Type B pancreatic cell (in vitro differentiated cells): ENCODE measurements around the gene PIK3R6. TPM values are rescaled to one million over a fixed set of nuclear protein-coding genes. Genes with fewer than 3 reads are reported as not detected.
A peak's percentile ranks its signal among the peaks of the same experiment; 100 is the strongest.
"Not testable (repeated sequence)": the region's sequence is repeated elsewhere in the genome, so short reads cannot be mapped to it uniquely, and the experiment has no call there.

ENCODE experiments used
- DNase-seq: peaks from one replicate; pipeline ENCODE4 v3.0.0; 2021; ENCODE audit warnings: mixed read lengths; ENCODE audit not compliant: unreplicated experiment; ENCODE audit errors: extremely low spot score
- H3K27ac Mint-ChIP-seq: 2 replicates; pipeline ENCODE4 v1.8.0; 2021; ENCODE audit warnings: mild to moderate bottlenecking, mixed read lengths
- H3K27me3 Mint-ChIP-seq: 2 replicates; pipeline ENCODE4 v1.8.0; 2021; ENCODE audit warnings: mixed read lengths
- H3K36me3 Mint-ChIP-seq: 2 replicates; pipeline ENCODE4 v1.8.0; 2021; ENCODE audit warnings: mixed read lengths
- H3K4me1 Mint-ChIP-seq: one replicate; pipeline ENCODE4 v1.8.0; 2021; ENCODE audit warnings: mixed read lengths; ENCODE audit not compliant: unreplicated experiment
- H3K4me3 Mint-ChIP-seq: 2 replicates; pipeline ENCODE4 v1.8.0; 2021; ENCODE audit warnings: mild to moderate bottlenecking, mixed read lengths
- H3K9me3 Mint-ChIP-seq: 2 replicates; pipeline ENCODE4 v1.8.0; 2021; ENCODE audit warnings: mixed read lengths
- CTCF ChIP-seq: fragments of 200-600 bp; sonication (generic); conservative IDR thresholded peaks from 2 replicates; pipeline ENCODE4 v1.5.0; 2021; ENCODE audit warnings: antibody characterized with exemption, mild to moderate bottlenecking
- total RNA-seq: library from RNA; stranded (reverse); gene quantifications from 2 replicates; pipeline ENCODE4 v1.2.1, GENCODE V29; 2021; ENCODE audit warnings: low replicate concordance

PIK3R6 gene
- total RNA-seq, 1 donor from 2014 or later, result not detected

DNA sequence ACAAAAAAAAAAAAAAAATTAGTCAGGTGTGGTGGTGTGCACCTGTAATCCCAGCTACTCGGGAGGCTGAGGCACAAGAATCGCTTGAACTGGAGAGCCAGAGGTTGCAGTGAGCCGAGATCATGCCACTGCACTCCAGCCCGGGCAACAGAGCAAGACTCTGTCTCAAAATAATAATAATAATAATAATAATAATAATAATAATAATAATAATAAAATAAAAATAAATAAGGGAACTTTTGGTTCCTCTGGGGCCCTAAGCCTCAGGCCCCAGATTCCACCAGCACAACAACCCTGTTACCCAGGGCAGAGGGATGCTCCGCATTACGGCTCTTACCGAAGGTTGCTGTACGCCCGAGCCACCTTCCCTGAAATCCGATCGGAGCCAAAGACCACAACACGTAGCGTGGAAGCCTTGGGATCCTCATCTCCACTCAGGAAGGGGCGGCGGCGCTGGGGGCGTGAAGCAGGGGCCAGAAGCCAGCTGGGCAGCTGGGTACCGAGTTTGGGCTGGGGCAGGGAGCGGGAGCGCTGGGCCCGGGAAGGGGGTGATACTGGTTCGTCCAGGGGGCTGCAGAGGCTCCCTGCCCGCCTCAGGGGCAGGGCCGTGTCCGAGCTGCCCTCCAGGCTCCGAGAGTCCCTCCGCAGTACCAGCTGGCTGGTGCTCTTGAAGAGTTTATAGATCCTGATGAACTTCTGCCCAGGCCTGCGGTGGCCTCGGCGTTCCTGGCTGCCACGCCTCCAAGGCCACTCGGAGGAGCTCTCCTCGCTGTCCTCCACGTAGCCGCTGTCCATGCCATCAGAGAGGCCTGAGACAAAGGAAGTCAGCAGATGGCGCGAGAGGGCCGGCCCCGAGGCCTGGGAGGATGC, 20.6 kb upstream of the PIK3R6 start:
- no peak for DNase-seq
- no peaks in the 10 kb centered on the region for H3K9me3 Mint-ChIP-seq
- no peak overlapping the region for H3K4me3 Mint-ChIP-seq
- peak; percentile 50 for TF ChIP-seq CTCF
- no peak overlapping the region for H3K27ac Mint-ChIP-seq
- peaks cover 3% of the 10 kb centered on the region for H3K27me3 Mint-ChIP-seq
- H3K36me3 Mint-ChIP-seq, result no peaks in the 10 kb centered on the region
- H3K4me1 Mint-ChIP-seq, result no peaks in the 10 kb centered on the region

- no peak for TF ChIP-seq CTCF
- H3K4me1 Mint-ChIP-seq, result no peaks in the 10 kb centered on the region
- no peak overlapping the region for H3K27ac Mint-ChIP-seq
- H3K4me3 Mint-ChIP-seq, result no peak overlapping the region
- no peaks in the 10 kb centered on the region for H3K9me3 Mint-ChIP-seq
- H3K36me3 Mint-ChIP-seq, result no peaks in the 10 kb centered on the region
- no peak for DNase-seq
- H3K27me3 Mint-ChIP-seq, result peaks cover 3% of the 10 kb centered on the region
These were observed 19.8 kb upstream of the PIK3R6 start for GRCh38 chr17:8887301-8887700.

DNA sequence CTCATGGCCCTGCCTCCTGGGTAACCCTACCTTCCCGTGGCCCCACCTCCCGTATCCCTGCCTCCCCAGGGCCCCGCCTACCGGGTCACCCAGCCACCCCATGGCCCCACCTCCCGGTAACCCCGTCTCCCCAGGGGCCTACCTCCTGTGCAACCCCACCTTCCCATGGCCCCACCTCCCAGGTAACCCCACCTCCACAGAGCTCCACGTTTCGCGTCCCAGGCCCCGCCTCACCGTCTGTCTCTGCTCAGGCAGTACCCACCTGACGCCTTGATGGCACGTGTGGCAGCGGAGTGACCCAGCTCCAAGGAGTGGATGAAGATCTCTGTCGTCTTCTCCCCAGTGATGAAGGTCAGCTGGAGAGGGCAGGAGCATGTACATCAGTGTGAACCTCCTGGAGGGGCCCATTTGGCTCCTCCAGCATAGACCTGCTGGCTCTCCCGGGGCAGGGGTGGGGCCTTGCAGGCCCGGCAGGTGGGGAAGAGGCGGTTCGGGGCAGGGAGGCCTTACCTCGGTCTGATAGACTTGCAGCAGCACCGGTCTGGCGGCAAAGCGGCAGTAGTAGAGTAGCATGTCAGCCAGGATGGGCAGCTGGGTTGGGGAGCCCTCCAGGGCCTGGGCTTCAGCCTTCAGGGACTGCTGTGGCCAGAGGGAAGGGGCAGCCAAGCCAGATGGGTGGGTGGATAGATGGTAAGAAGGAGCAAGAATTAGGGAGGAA, 18.7 kb upstream of the PIK3R6 start:
- H3K9me3 Mint-ChIP-seq, result no peaks in the 10 kb centered on the region
- H3K27ac Mint-ChIP-seq, result no peak overlapping the region
- no peak for TF ChIP-seq CTCF
- peaks cover 3% of the 10 kb centered on the region for H3K27me3 Mint-ChIP-seq
- no peak for DNase-seq
- H3K4me3 Mint-ChIP-seq, result no peak overlapping the region
- no peaks in the 10 kb centered on the region for H3K4me1 Mint-ChIP-seq
- no peaks in the 10 kb centered on the region for H3K36me3 Mint-ChIP-seq

- not testable (repeated sequence) for H3K4me1 Mint-ChIP-seq, DNase-seq, H3K4me3 Mint-ChIP-seq, H3K27ac Mint-ChIP-seq, H3K9me3 Mint-ChIP-seq, H3K36me3 Mint-ChIP-seq, H3K27me3 Mint-ChIP-seq
These were observed 17.9 kb upstream of the PIK3R6 start for GRCh38 chr17:8885163-8885966.

- H3K27me3 Mint-ChIP-seq, result peaks cover 8% of the 10 kb centered on the region
- no peak overlapping the region for H3K27ac Mint-ChIP-seq
- H3K9me3 Mint-ChIP-seq, result no peaks in the 10 kb centered on the region
- H3K4me1 Mint-ChIP-seq, result no peaks in the 10 kb centered on the region
- no peak for TF ChIP-seq CTCF
- no peak overlapping the region for H3K4me3 Mint-ChIP-seq
- no peak for DNase-seq
- no peaks in the 10 kb centered on the region for H3K36me3 Mint-ChIP-seq
These were observed 17.0 kb upstream of the PIK3R6 start for GRCh38 chr17:8884336-8884990.
